ENCODE results near the gene OR1J2.
"Not testable (repeated sequence)": the region's sequence is repeated elsewhere in the genome, so short reads cannot be mapped to it uniquely, and the experiment has no call there.

GRCh38 chr9:122531157-122531556 lies 20.6 kb downstream of the OR1J2 start:
- not testable (repeated sequence) for TF ChIP-seq CTCF (conservative IDR thresholded peaks at IDR 0.05); ZFX (IDR thresholded peaks at IDR 0.05)
